SK-N-SH (cell line): ENCODE measurements around the gene OLAH.

Experiments
- EZH2phosphoT487 ChIP-seq: fragments of 200-600 bp; sonication (generic); IDR thresholded peaks from 2 replicates; pipeline ENCODE4 v1.6.1; 2017; ENCODE audit warnings: low read depth, mixed run types, mild to moderate bottlenecking, antibody characterized with exemption, moderate library complexity, borderline replicate concordance
- FOXM1 ChIP-seq: IDR thresholded peaks from 2 replicates; pipeline ENCODE4 v1.4.0; 2012; ENCODE audit warnings: low read depth, mild to moderate bottlenecking
- MAX ChIP-seq: IDR thresholded peaks from 2 replicates; pipeline ENCODE4 v1.4.0; 2012; ENCODE audit warnings: low read depth
- POLR2AphosphoS5 ChIP-seq: IDR thresholded peaks from 2 replicates; pipeline ENCODE4 v1.6.1; 2012; ENCODE audit warnings: low read depth, low read length
- SIN3A ChIP-seq: IDR thresholded peaks from 2 replicates; pipeline ENCODE4 v1.6.1; 2012; ENCODE audit warnings: low read depth, mild to moderate bottlenecking, low read length, moderate library complexity, borderline replicate concordance
- USF2 ChIP-seq: fragments of 150-350 bp; IDR thresholded peaks from 2 replicates; pipeline ENCODE4 v1.6.1; 2017; ENCODE audit warnings: antibody characterized with exemption, low read length, low read depth, borderline replicate concordance
- TF ChIP-seq, protein P1 (sequence below): fragments of 200-600 bp; sonication (generic); IDR thresholded peaks from 2 replicates; pipeline ENCODE4 v1.6.1; 2017; ENCODE audit warnings: antibody characterized with exemption, mild to moderate bottlenecking, moderate library complexity
- TF ChIP-seq, protein P2 (sequence below): IDR thresholded peaks from 2 replicates; pipeline ENCODE4 v1.4.0; 2012; ENCODE audit warnings: low read depth, borderline replicate concordance

DNA sequence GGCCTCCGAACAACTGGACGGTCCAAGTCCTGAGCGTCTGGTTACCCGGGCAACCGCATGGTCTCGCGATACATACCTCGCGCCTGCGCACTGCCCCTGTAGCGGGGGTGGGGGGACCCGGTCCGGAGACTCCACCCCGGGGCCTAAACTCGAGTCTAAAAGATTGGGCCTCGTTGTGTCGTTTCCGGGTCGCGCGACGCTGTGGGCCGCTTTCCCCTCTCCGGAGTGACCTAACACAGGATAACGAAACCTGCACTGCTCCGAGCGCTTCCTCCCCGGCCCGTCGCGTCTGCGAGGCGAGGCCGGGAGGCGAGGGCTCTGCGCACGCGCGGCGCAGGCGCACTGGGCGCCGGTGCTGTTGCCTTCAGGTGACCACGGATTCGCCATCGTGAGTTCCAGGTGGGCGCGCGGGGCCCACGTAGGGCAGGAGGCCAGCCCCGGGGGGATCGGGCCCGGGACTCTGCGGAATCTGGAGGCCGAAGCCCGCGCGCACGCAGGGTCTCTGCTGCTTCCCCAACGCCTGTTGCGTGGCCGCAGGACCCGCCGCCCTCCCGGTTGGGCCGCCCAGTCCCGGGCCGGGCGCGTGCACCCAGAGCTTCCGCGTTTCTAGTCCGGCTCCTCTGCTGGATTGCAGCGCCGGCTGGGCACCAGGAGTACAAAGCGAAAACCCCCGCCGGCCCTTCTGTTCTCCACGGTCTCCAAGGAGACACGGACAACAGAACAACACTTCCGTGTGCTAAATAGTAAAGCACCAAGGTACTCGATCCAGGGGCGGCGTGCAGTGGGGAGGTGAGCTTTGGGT lies 53.5 kb downstream of the OLAH start, which contains the start of gene RPP38:
- TF ChIP-seq, protein P1, sequence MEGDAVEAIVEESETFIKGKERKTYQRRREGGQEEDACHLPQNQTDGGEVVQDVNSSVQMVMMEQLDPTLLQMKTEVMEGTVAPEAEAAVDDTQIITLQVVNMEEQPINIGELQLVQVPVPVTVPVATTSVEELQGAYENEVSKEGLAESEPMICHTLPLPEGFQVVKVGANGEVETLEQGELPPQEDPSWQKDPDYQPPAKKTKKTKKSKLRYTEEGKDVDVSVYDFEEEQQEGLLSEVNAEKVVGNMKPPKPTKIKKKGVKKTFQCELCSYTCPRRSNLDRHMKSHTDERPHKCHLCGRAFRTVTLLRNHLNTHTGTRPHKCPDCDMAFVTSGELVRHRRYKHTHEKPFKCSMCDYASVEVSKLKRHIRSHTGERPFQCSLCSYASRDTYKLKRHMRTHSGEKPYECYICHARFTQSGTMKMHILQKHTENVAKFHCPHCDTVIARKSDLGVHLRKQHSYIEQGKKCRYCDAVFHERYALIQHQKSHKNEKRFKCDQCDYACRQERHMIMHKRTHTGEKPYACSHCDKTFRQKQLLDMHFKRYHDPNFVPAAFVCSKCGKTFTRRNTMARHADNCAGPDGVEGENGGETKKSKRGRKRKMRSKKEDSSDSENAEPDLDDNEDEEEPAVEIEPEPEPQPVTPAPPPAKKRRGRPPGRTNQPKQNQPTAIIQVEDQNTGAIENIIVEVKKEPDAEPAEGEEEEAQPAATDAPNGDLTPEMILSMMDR: no peak
- TF ChIP-seq MAX (peak; percentile 43), POLR2AphosphoS5 (peak; percentile 87), USF2 (no peak; the same call in 1 of the 2 replicates), SIN3A (peak; percentile 69; the same call in 1 of the 2 replicates), FOXM1 (no peak), EZH2phosphoT487 (no peak)
- TF ChIP-seq, protein P2, sequence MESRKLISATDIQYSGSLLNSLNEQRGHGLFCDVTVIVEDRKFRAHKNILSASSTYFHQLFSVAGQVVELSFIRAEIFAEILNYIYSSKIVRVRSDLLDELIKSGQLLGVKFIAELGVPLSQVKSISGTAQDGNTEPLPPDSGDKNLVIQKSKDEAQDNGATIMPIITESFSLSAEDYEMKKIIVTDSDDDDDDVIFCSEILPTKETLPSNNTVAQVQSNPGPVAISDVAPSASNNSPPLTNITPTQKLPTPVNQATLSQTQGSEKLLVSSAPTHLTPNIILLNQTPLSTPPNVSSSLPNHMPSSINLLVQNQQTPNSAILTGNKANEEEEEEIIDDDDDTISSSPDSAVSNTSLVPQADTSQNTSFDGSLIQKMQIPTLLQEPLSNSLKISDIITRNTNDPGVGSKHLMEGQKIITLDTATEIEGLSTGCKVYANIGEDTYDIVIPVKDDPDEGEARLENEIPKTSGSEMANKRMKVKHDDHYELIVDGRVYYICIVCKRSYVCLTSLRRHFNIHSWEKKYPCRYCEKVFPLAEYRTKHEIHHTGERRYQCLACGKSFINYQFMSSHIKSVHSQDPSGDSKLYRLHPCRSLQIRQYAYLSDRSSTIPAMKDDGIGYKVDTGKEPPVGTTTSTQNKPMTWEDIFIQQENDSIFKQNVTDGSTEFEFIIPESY: peak; percentile 96
